Lower leg skin (tissue), 3 donors: ENCODE data around the gene CACYBP.

ENCODE experiments used
- CTCF ChIP-seq, 3 donors: fragments of 450-650 bp; IDR thresholded peaks; one replicate each; pipeline ENCODE4 v1.5.1; 2016; ENCODE audit warnings: antibody characterized with exemption in 3 of 3, mild to moderate bottlenecking in 3 of 3, moderate library complexity in 2 of 3
- POLR2A ChIP-seq, 2 donors: fragments of 450-650 bp; IDR thresholded peaks; one replicate each; pipeline ENCODE4 v1.6.1; 2016 to 2017; ENCODE audit warnings: antibody characterized with exemption in 2 of 2, mild to moderate bottlenecking in 1 of 2, moderate library complexity in 1 of 2

GRCh38 chr1:174976436-174977108, 23.2 kb upstream of the CACYBP start:
- TF ChIP-seq CTCF (IDR thresholded peaks at IDR 0.05), result no peak
- no peak for TF ChIP-seq POLR2A (IDR thresholded peaks at IDR 0.05)
